Measurements from ENCODE around the gene EML5. TPM values are rescaled to one million over a fixed set of nuclear protein-coding genes. Genes with fewer than 3 reads are reported as not detected.

The EML5 gene
- total RNA-seq, 1 experiment from 2014 or later, result 0.85 TPM

GRCh38 chr14:88749139-88749538, 43.6 kb downstream of the EML5 start:
- Mint-ChIP-seq H3K4me1 (no peaks in the 10 kb centered on the region), H3K27ac (no peak overlapping the region), H3K36me3 (no peaks in the 10 kb centered on the region), H3K9me3 (no peaks in the 10 kb centered on the region), H3K27me3 (ENCODE audit: low read depth) (no peaks in the 10 kb centered on the region; the same call in 1 of the 2 replicates), H3K4me3 (no peak overlapping the region)
- POLR2A ChIA-PET, result no interaction called here
- TF ChIP-seq NFATC4 (CRISPR knock-in tag; IDR thresholded peaks at IDR 0.05), result no peak
- TF ChIP-seq TEAD1 (CRISPR knock-in tag; IDR thresholded peaks at IDR 0.05), result no peak
- TF ChIP-seq ELF4 (CRISPR knock-in tag; IDR thresholded peaks at IDR 0.05; ENCODE audit: low read depth), result no peak
- TF ChIP-seq NR2C2 (CRISPR knock-in tag; IDR thresholded peaks at IDR 0.05), result no peak
- TF ChIP-seq, protein P1, sequence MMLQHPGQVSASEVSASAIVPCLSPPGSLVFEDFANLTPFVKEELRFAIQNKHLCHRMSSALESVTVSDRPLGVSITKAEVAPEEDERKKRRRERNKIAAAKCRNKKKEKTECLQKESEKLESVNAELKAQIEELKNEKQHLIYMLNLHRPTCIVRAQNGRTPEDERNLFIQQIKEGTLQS (CRISPR knock-in tag; conservative IDR thresholded peaks at IDR 0.05), result no peak
- no peak for TF ChIP-seq EMX1 (CRISPR knock-in tag; IDR thresholded peaks at IDR 0.05)
- TF ChIP-seq, protein P2, sequence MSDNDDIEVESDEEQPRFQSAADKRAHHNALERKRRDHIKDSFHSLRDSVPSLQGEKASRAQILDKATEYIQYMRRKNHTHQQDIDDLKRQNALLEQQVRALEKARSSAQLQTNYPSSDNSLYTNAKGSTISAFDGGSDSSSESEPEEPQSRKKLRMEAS (CRISPR knock-in tag; IDR thresholded peaks at IDR 0.05), result no peak
- TF ChIP-seq JUN (CRISPR knock-in tag; IDR thresholded peaks at IDR 0.05), result no peak
- no peak for TF ChIP-seq ZNF671 (CRISPR knock-in tag; IDR thresholded peaks at IDR 0.05)
- TF ChIP-seq, protein P3, sequence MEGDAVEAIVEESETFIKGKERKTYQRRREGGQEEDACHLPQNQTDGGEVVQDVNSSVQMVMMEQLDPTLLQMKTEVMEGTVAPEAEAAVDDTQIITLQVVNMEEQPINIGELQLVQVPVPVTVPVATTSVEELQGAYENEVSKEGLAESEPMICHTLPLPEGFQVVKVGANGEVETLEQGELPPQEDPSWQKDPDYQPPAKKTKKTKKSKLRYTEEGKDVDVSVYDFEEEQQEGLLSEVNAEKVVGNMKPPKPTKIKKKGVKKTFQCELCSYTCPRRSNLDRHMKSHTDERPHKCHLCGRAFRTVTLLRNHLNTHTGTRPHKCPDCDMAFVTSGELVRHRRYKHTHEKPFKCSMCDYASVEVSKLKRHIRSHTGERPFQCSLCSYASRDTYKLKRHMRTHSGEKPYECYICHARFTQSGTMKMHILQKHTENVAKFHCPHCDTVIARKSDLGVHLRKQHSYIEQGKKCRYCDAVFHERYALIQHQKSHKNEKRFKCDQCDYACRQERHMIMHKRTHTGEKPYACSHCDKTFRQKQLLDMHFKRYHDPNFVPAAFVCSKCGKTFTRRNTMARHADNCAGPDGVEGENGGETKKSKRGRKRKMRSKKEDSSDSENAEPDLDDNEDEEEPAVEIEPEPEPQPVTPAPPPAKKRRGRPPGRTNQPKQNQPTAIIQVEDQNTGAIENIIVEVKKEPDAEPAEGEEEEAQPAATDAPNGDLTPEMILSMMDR (IDR thresholded peaks at IDR 0.05), result no peak
- no peak for TF ChIP-seq ESRRA (CRISPR knock-in tag; IDR thresholded peaks at IDR 0.05; ENCODE audit: borderline replicate concordance)
- TF ChIP-seq ZNF317 (CRISPR knock-in tag; IDR thresholded peaks at IDR 0.05; ENCODE audit: borderline replicate concordance, low read depth), result no peak
- TF ChIP-seq GABPB1 (CRISPR knock-in tag; IDR thresholded peaks at IDR 0.05), result no peak
- TF ChIP-seq AFF4 (CRISPR knock-in tag; IDR thresholded peaks at IDR 0.05; ENCODE audit: borderline replicate concordance), result no peak
- no peak for TF ChIP-seq IRF2 (CRISPR knock-in tag; IDR thresholded peaks at IDR 0.05; ENCODE audit: borderline replicate concordance, low read depth)
- no peak for TF ChIP-seq ZNF425 (CRISPR knock-in tag; conservative IDR thresholded peaks at IDR 0.05)
- no peak for TF ChIP-seq ZNF423 (CRISPR knock-in tag; IDR thresholded peaks at IDR 0.05)
- no peak for TF ChIP-seq SMAD3 (CRISPR knock-in tag; IDR thresholded peaks at IDR 0.05; ENCODE audit: borderline replicate concordance)
- TF ChIP-seq HMGXB4 (CRISPR knock-in tag; IDR thresholded peaks at IDR 0.05), result no peak
- DNase-seq (ENCODE audit: low spot score) (no peak), ATAC-seq (no peak)
- CTCF ChIA-PET, result no interaction called here
